Fibroblast of skin of scalp (primary cell): ENCODE results near the gene PFN1.

ENCODE experiments used
- DNase-seq: peaks from one replicate; pipeline ENCODE4 v3.0.0-alpha.2; 2013

Gene PFN1

GRCh38 chr17:4895657-4896331, 52.5 kb downstream of the PFN1 start:
- no peak for DNase-seq
